HG03469 (cell line): ENCODE data around the gene BBX.
A peak's percentile ranks its signal among the peaks of the same experiment; 100 is the strongest.

ENCODE experiments used
- ATAC-seq: cut with Tn5 transposase; IDR thresholded peaks from one replicate; pipeline ENCODE4 v1.9.1; 2021; ENCODE audit warnings: mild to moderate bottlenecking, moderate library complexity, moderate number of reproducible peaks; ENCODE audit not compliant: unreplicated experiment

Gene BBX

DNA sequence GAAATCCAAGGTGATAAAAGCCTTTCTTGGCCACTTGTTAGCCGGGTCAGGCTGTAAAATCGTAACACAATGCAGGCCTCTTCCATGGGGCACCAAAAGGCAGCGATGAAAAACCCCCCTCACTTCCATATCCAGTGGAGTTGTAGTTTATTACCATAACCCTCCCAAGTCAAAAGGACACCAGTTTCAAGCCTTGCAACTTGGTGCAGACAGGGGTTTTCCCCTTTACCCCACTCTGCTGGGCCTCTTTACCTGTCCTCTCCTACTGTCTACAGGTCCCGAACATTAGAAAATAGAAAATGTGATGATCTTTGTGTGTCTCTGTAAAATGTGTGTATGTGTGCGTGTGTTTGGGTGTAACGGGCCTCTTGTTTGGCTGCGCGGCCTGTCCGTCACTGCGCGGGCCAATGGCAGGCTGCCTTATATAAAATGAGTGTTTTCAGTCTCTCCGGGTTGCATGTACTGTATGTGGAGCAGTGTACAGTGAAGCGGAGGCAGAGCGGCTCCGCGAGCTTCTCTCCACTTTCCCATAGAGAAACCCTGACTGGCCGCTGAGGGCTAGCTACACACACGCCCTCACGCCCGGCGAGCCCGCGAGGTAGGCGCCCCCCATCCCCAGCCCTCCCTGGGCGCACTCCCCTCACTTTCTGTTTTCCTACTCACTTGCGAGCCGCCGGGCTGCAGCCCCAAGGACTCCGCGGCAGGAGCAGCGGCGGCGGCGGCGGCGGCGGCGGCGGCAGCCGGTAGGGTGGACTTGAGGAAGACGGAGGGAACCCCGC lies at the start of gene BBX:
Gene BBX, plus strand, starts transcription at position 453 of the 779 bp plus-strand sequence. CDS start 187,499 bp downstream, outside the sequence.
- ATAC-seq = peak; percentile 96

DNA sequence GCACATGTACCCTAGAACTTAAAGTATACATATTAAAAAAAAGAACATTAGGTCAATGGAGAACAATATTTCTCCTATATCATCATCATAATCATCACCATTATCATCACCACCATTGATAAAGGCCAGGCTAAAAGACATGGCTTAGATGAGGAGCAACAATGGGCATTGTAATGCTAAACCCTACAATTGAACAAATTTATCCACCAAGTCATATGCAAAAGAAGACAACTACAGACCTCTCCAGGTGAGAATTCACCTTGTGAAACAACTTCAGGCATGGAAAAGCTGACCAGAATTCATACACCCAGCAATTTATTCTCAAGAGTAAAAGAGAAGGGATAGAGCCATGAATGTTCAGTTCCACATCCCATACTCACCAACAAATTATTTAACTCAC lies 46.3 kb upstream of the BBX start:
- ATAC-seq = no peak

DNA sequence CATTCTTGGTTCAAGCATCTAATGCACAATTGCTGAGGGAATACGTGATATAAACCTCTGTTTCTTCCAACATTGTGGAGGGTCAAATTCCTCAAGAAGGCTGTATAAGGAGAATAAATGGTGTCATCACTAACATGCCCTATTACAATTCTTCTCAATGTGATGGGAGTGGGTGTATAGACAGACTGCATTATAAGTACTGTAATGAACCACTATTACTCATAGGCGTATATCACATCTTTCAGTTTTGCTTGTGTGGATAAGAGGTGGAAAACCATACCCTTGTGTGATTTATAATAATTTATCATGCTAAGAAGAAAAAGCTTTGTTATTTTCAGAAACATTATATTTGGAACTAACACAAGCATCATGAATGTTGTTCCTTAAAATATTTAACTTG lies 35.3 kb upstream of the BBX start:
- no peak for ATAC-seq

DNA sequence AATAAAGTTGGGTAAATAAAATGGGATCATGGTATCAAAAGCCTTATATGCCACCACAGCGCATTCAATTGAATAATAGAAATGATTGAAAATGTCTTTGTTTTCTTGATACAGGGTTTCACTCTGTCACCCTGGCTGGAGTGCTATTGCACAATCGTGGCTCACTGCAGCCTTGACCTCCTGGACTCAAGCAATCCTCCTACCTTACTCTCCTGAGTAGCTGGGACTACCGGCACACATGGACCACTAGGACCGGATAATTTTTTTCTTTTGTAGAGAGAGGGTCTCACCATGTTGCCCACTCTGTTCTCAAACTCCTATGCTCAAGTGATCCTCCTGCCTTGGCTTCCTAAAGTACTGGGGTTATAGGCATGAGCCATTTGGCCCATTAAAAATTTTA lies 33.8 kb upstream of the BBX start:
- ATAC-seq = no peak

DNA sequence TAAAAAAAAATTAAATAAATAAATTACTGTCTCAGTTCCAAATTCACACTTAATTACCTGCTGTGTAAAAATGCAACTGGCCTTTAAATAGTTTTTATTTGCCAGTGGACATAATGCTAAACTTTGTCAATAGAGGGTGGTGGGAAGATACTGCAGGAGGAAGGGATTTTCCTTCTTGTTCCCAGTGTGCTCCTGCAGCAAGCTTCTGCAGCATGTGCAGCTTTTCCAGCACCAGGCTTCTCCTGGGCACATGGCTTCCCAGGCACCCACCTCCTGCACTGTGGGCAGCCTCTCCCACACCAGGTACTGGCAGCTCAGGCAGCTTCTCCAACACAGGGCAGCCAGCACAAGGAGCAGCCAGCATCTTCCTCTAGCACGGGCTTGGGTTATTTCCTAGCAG lies 29.6 kb upstream of the BBX start:
- ATAC-seq = no peak

DNA sequence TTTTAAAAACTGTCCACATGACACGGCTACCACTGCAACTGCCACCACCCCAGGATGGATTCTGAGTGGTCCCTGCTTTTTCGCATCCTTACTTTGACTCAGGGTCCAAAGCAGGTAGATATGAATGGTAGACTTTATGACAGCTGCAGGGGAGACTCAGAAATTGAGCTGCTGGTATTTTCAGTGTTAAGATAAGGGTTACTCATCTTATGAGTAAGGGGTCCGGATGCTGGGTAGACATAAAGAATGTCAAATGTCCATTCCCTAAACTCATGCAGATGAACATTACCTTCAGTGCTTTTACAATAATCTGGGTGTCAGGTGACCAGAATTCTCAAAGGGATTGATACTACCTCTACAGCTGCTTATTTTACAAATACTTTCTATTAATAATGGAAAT lies 25.9 kb upstream of the BBX start:
- no peak for ATAC-seq

DNA sequence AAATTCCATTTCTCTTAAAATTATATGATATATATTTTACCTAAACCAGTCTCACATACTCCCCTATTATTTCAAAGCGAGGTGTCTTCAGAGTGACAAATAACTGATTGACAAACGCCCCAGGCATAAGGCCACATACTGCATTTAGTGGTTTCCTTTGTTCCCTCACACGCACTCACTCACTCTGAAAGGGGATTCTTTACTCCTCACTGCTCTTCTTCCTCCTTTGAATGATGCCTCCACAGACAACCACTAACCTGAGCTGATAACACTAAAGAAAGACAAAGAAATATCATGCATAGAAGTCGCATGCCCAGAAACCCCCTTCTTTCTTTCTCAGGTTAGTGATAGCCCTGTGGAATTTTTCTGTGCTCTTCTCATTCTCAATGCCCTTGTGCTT lies 24.1 kb upstream of the BBX start:
- ATAC-seq = no peak

DNA sequence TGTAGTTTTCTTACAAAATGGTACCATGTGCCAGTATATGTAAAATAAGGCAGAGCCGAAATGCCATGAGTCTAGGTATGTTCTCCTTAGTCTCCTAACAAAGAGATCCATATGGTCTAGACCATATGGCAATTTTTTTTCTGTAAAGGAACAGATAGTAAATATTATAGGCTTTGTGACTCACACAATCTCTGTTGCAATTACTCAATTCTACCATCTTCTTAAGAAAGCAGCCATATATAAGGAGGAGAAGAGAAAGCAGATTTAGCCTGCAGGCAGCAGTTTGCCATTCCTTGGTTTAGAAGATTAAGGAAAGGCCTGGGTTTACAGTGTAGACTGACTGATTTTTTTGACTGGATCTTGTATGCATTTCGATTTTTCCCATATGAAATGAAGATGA lies 16.3 kb upstream of the BBX start:
- ATAC-seq = no peak

DNA sequence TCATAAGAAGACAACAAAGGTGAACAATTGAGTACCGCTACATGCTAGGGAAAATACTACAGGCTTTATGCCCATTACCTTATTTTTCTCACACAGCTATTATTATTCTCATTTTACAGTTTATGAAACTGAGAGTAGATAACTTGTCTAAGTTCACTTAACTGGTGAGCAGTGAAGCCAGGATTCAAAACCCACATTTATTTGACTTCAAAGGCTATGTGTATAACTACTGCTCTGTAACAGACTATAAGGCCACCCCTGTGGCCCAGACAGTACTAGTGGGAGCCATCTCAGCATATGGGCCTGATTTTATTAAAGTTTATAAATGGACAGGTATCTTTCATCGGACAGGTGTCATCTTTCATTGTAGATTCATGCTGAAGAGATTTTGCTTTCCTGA lies 14.4 kb upstream of the BBX start:
- no peak for ATAC-seq

DNA sequence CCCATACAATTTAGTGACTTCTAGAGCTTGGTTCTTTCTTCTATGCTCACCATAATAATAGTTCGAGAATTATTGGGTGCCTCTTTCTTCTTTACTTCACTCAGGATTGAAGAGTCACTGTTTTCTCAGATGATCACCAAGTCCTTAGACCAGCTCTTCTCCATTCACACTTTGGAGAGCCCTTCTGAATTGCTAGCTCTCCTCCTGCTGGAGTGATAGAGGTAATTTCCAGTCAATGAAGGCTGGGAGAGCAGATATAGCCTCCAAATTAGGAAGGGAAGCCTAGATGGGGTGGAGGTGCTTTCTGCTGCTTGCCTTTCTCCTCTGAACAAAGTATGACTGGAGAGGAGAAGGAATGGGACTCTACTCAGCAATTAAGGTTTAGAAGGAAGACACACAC lies 10.7 kb upstream of the BBX start:
- no peak for ATAC-seq

DNA sequence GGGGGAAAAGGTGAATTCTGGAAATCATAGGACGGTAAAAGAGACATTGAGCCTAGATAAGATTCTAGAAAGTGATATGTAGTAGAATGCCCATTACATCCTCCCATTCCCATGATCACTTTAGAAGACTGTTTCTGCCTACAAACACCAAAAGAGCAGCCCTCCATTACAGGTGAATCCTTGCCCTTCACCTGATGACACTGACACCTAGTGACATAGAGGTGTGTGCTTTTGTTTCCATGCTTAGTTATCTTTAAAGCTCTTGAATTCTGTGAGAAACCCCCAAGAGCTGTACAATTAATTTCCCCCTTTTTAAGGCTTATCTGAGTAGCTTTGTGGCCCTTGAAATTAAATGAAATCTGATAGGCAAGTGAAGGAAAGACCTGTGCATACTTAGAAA lies 8.3 kb upstream of the BBX start:
- no peak for ATAC-seq

DNA sequence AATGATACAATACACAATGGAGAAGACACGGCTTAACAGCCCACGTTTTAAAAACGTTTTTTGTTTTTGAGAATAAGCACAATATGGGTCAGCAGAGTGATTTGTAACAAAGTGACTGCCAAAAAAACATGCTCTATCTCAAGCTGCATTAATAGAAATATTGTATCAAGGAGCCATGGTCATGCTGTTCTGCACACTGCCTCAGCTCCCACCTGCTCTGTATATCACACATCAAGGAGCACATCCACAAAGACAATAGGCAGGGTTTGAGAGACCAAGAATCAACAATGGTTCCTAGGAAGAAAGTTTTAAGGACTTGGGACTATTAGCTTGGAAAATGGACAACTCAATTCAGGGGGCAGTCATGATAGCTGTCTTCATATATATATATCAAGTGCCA lies 6.3 kb upstream of the BBX start:
- no peak for ATAC-seq

DNA sequence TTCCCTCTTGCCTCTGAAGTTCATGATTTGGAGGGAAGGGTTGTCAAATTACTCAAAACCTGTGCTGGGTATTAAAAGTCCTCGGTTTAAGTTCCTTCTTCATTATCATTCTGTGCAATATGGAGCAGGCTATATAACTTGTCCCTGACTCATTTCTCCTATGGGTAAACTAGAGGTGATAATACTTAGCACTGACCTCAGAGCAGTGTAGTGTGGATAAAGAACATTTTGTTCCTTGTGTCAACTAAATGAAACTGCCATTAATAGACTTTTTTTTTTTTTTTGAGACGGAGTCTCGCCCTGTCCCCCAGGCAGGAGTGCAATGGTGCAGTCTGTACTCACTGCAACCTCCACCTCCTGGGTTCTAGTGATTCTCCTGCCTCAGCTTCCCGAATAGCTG lies 2.2 kb upstream of the BBX start:
- no peak for ATAC-seq

DNA sequence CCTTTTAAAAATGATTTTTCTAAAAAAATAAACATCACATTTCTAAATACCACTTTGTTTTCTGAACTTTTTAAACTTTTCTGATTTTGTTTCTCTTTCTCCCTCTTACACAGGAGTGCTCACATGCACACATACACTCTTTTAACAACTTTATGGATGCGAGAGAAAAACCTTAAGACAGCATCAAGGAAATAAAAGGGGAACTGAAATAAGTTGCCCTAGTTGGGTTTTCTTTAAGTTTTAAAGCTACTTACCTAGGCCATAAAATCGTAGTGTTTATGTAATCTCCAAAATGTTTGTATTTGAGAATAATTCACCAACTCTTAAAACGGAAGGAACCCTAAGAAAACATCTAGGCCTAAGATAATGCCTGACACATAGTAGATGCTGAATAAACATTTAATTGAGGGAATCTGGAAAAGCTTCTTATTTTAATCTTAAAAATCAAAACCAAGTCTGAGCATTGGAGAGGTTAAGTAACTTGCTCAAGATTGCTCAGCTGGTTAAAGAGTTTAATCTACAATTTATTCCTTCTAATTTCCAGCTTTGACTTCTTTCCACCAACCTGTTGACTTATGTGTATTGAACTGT lies 1.2 kb upstream of the BBX start:
- ATAC-seq = no peak

DNA sequence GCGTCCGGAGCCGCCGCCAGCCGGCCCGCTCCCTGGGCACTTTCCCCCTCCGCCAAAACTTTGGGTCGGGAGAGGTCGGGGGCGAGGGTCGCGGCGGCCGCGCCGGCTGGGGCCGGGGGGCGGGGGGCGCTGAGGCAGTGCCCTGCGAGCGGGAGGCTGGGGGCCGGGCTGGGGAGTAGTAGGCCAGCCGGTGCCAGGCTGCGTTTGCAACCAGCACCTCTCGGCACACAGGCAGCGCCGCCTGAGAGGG lies 452 bp downstream of the BBX start:
- peak; percentile 1 for ATAC-seq

DNA sequence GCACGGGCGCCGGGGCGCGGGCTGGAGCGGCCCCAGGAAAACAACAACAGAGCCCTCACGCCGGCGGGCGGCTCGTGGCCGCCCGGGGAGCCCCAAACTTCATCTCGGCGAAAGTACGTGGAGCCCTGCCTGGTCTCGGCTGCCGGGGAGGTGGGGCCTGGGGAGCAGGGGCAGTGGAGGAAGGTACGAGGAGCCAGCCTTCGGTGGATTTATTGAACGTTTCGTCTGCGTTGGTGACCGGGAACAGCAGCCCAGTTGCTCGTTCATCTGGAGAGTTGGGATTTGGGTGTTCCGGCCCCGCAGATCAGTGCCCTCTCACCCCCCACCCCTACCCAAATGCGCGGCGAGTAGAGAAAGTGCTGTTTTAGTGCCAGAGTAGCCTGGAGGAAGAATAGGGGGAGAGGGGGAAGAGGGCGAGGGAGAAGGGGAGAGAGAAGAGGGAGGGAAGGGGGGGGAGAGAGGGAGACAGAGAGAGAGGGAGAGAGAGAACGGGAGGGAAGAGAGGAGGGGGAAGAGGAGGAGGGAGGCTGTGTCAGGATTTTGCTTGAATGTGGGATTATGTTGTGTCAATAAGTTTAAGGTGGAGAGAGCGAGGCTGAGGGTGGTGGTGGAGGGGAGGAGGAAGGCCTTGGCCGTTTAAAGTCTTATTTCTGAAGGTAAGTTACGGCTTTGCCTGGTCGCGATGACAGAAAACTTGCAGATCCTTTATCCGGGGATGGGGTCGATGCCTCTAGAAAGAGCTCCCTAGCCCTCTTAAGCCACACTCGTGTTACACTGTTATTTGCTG lies 970 bp downstream of the BBX start:
- ATAC-seq = peak; percentile 0

DNA sequence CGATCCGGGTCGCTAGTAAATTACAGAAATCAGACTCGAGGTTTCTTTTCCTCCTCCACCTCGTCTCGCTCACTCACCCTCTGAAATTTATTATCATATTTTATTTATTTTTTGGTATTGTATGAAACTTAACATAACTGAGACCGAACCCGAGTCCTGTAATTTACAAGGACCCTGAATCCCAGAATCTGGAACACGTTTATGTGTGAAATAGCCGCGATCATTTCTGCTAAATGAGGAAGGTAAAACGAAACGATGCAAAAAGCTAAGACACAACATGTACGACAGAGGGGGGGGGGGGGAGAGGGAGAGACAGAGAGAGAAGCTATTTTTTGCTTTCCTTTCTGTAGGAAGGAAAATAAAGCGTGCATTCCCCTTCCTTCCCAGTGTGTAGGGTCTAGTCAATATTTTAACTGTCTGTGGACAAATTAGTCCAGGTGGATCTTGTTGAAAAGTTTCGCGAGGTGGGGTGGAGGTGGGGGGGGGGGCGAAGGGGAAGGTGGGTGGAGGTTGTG lies 1.6 kb downstream of the BBX start:
- no peak for ATAC-seq

DNA sequence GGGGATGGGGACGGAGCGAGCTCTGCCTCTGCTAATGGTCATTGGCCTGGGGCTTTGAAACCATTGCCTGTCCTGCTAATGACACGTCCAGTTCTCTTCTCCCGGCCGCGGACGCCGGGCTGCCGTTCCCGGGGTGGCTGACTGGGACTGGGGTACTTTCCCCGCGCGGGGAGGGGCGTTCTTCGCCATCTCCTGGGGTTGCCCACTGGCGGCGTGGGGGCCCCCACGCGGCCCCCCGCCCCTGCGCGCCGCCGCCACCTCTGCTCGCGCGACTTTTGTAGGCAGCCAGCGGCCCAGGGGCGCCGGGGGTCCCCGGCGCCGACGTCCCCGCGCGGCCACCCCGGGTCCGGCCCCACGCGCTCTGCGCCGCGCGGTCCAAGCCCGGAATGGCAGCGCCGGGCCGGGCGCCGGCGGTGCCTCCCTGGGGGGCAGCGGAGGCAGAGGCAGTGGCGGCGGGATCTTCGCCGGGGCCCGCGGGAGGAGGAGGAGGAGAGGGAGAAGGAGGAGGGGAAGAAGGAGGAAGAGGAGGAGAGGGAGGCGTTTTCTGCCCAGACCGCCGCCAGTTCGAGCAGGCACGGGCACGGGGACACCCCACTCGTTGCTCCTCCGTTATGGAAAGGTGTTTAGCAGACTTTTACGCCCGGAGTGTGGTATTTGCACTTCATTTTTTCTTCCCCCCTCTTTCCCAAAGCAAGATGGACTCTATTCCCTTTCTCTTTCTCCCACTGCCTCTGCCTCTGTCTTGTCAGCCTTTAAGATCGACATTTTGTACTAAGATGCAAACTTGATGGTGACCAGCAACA lies 2.3 kb downstream of the BBX start:
- no peak for ATAC-seq

DNA sequence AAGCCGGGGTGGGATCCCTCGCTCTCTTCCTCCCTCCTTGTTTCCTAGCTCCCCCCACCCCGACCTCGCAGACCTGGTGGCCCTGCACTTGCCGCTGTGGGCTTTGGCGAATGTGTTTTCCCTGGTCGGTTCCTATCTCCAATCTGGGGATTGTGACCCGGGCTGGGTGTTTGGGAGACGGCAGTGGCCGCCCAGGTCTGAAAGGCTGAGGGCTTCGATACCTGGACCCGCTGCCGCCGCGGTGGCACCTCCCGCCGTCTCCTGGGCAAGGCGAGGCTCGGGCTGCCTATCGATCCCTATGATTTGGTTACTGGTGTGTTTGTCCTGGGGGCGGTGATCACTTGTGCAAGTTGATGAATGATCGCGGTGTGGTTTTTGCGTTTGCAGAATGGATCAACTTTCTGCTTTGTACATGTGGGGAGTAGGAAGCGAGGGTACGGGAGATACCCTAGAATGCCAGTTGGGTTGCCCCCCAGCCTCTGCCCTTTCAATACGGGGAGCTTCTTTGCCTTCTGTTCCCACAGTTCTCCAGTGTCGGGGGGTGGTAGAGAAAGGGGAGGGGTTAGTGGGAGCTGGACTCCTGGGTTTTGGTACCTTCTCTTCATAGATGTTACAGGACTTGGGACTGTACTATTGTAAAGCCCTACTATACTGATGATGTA lies 3.0 kb downstream of the BBX start:
- ATAC-seq = no peak

DNA sequence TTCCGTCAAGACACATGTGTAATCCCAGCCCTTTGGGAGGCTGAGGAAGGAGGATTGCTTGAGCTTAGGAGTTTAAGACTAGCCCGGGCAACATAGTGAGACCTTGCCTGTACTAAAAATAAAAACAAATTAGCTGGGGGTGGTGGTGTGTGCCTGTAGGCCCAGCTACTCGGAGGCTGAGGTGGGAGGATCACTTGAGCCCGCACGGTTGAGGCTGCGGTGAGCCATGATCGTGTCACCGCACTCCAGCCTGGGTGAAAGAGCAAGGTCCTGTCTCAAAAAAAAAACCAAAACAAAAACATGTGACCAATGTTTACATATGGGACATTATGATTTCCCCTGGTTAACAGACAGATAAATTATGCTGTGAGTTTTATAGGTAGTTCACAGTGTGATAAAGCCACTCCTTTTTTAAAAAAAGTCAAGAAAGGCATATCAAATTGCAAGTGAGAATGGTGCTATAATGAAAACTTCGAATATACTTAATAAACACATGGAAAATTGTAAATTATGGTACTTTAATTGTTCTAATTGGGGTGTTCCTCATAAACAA lies 9.2 kb downstream of the BBX start:
- no peak for ATAC-seq
